GM18526 (cell line): ENCODE measurements around the gene PILRA.
A peak's percentile ranks its signal among the peaks of the same experiment; 100 is the strongest.

Source experiments
- POLR2A ChIP-seq: IDR thresholded peaks from 3 replicates; pipeline ENCODE4 v1.6.1; 2011; ENCODE audit not compliant: insufficient read length; ENCODE audit errors: extremely low read depth

The PILRA gene

GRCh38 chr7:100360135-100360854 lies 13.0 kb upstream of the PILRA start:
- TF ChIP-seq POLR2A, result no peak

DNA sequence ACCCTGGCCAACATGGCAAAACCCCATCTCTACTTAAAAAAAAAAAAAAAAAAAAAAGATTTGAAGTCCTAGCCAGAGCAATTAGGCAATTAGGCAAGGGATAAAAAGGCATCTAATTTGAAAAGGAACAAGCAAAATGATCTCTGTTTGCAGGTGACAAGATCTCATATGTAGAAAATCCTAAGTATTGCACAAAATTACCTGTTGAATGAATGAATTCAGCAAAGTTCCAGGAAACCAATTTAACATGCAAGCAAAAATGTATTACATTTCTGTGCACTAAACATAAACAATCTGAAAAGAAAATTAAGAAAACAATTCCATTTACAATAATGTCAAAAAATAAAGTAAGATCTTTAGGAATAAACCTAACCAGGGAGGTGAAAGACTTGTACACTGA lies 10.2 kb upstream of the PILRA start:
- TF ChIP-seq POLR2A, result no peak

- no peak for TF ChIP-seq POLR2A
These were observed 8.8 kb upstream of the PILRA start for GRCh38 chr7:100364480-100364879.

DNA sequence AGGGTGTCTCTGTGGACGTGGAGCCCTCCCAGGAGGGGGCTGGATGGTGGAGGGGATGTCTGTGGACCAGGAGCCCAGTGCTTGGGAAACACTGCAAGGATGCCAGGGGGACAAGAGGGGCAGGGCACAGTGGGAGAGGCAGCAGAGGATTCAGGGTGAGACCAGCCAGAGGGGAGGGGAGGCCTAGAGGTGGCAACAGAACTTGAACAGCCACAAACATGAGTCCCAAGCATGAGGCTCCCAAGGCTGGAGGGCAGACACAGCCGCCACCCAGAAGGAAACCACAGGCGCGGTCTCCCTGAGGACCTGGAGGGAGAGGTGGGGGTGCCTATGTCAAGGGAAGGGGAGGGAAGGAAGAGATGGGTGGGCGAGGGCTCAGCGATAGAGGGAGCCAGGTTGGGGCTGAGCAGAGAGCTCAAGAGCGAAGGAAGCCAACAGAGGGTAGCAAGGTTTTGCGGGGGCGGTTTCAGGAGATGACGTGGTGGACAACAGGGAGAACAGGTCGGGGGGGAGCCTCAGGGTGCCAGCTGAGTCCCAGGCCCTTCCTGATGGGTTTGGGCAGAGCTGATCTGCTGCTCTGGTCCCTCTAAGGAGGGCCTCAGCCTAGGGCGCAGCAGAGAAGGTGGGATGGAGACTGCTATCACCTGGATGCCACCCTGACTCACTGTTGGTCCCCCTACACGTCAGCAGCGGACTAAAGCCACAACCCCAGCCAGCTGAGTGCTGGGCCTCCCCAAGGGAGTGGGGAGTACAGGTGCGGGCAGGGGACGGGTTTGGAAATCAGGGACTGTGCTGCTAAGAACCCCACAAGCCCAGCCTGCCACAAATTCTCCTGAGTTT lies 6.7 kb upstream of the PILRA start:
- TF ChIP-seq POLR2A, result no peak

GRCh38 chr7:100367251-100367620 lies 6.1 kb upstream of the PILRA start:
- TF ChIP-seq POLR2A, result no peak

GRCh38 chr7:100367676-100368613 lies 5.3 kb upstream of the PILRA start:
- TF ChIP-seq POLR2A, result no peak

DNA sequence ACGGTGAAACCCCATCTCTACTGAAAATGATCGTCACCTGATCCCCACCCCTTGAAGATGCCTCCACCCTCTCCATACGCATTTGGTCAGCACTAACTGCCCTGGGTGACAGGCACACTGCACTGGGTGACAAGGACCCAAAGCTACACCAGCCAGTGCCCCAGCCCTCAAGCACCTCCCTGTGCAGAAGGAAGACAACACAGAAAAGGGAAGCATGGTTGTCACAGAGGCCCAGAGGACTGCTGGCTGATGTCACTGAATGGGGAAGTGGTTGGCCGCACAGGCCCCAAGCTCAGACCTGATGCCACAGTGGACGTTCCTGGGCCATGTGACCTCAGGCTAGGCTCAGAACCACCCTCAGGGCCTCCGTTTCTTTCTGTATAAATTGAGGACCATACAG lies 4.2 kb upstream of the PILRA start:
- peak; percentile 40 for TF ChIP-seq POLR2A

GRCh38 chr7:100370303-100370702 lies 3.0 kb upstream of the PILRA start:
- TF ChIP-seq POLR2A, result no peak

- no peak for TF ChIP-seq POLR2A
These were observed 2.5 kb upstream of the PILRA start for GRCh38 chr7:100370746-100371145.

DNA sequence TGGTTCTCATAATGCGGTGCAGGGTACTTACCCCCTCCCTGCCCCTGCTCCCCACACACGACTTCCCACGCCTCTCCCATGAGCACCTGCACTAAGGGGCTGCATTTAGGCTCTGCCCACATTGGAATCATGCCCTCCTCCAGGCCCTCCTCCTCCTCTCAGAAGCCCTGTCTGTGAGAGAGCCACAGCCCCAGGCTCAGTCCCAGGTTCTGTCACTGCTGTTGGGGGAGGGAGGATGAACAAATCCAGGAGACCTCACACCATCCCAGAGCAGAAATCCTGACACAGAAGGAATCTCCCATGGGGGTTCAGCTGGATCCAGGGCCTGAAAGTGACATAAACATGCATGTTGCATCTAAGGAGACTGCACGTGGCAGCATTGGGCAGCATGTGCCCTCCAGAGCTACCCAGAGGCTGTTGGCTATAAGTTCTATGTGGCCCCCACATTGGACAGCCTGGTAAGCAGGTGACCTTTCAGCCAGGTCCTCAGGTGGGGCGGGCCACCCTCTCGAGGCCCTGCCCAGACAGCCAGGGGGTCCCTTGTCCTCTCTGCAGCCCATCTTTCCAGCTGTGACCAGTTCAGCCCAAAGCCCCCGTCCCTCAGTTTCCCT lies 1.6 kb upstream of the PILRA start:
- no peak for TF ChIP-seq POLR2A

DNA sequence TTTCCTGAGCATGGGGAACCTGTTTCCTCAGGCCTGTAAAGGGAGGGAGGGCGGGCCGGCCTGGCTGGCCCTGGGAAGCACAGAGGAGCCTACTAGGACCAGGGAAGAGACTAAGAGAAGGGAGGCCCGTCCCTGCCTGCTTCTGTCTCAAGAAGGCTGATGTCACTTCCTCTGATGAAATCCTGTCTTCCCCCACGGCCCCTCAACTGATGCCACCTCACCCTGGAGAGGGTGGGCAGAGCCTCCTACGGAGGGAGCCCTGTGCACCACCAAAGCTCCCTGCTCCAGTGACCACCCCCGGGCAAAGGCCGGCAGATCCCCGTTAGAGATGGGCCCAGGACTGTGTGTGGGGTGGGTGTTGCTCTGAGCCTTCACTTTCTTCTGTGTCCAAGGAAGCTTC lies 1.0 kb upstream of the PILRA start:
- no peak for TF ChIP-seq POLR2A

DNA sequence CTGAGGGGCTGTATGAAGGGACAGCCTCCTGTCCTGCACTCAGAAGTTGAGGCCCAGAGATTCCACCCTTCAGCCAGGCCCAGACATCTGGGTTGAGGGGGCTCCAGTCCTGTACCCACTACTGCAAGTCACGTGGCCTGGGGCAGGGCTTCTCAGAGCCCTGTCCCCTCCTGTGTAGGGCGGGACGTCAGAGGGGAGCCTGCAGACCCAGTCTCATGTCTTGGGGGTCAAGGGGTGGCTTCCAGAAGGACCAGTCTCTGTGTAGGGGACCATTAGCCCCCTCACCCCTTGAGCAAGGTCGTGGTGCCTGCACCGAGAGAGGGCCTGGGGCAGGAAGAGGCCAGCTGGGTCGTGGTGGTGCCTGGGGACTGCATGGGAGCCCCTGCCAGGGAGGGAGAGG lies 593 bp upstream of the PILRA start:
- no peak for TF ChIP-seq POLR2A

GRCh38 chr7:100374601-100375000 lies 1.3 kb downstream of the PILRA start:
- TF ChIP-seq POLR2A, result no peak

GRCh38 chr7:100376066-100376465 lies 2.8 kb downstream of the PILRA start:
- TF ChIP-seq POLR2A, result no peak

- TF ChIP-seq POLR2A, result no peak
These were observed 4.9 kb downstream of the PILRA start for GRCh38 chr7:100378114-100378755.
